LNCAP (cell line): ENCODE results near the gene THYN1.

ENCODE experiments used
- CTCF ChIP-seq: fragments of 450-650 bp; IDR thresholded peaks from 2 replicates; pipeline ENCODE4 v1.5.1; 2017; ENCODE audit warnings: mild to moderate bottlenecking

The THYN1 gene

GRCh38 chr11:134248910-134249480, 4.2 kb downstream of the THYN1 start:
- no peak for TF ChIP-seq CTCF

GRCh38 chr11:134246678-134247077, 6.5 kb downstream of the THYN1 start:
- no peak for TF ChIP-seq CTCF

GRCh38 chr11:134246100-134246499, 7.1 kb downstream of the THYN1 start:
- no peak for TF ChIP-seq CTCF

- no peak for TF ChIP-seq CTCF
Observed at GRCh38 chr11:134245434-134245833, 7.7 kb downstream of the THYN1 start.

GRCh38 chr11:134244593-134244992, 8.6 kb downstream of the THYN1 start:
- peak; percentile 35; the same call in 1 of the 2 replicates for TF ChIP-seq CTCF

- TF ChIP-seq CTCF, result no peak
Observed at GRCh38 chr11:134243913-134244312, 9.2 kb downstream of the THYN1 start.

- no peak for TF ChIP-seq CTCF
Observed at GRCh38 chr11:134242376-134242775, 10.8 kb downstream of the THYN1 start.

- no peak for TF ChIP-seq CTCF
Observed at GRCh38 chr11:134240592-134240991, 12.6 kb downstream of the THYN1 start.
